Uterus (tissue), 2 donors: ENCODE data around the gene KIF1A.

Source experiments
- CTCF ChIP-seq, 4 experiments: fragments of 200-600 bp in 2 of 4; fragments of 450-650 bp in 2 of 4; sonication (generic) in 2 of 4; IDR thresholded peaks; one replicate each; pipeline ENCODE4 v1.5.1; 2016 to 2019; ENCODE audit warnings: antibody characterized with exemption in 4 of 4, mild to moderate bottlenecking in 2 of 4, moderate library complexity in 1 of 4
- POLR2A ChIP-seq, 2 donors: fragments of 450-650 bp; IDR thresholded peaks; one replicate each; pipeline ENCODE4 v1.6.1; 2016; ENCODE audit warnings: antibody characterized with exemption in 2 of 2, mild to moderate bottlenecking in 1 of 2, moderate library complexity in 1 of 2

GRCh38 chr2:240726876-240727275 is 93.1 kb downstream of the KIF1A start:
- no peak for TF ChIP-seq CTCF (IDR thresholded peaks at IDR 0.05)
- TF ChIP-seq POLR2A (IDR thresholded peaks at IDR 0.05): no peak
